ENCODE data around the gene TPK1. TPM values are rescaled to one million over a fixed set of nuclear protein-coding genes. Genes with fewer than 3 reads are reported as not detected.

TPK1 gene
- polyA plus RNA-seq, 2 donors: 0.63 to 1.8 TPM

DNA sequence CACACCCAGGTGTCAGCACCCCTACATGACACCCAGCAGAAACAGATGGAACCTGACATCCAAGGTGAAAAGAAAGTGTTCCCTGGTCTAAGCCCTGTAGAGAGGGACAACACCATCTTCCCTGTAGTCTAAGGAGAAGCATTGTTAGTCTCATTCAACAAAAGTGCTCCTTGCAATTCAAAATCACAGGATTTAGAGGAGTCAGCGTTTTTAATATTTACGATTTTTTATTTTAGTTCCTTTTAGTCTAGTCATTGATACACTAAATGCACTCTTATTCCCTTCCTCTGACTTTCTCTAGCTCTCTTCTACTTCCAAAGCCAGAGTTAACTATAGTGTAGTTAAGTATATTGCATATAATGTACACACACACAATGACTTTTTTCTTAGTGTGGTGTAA, 163.0 kb downstream of the TPK1 start:
- Histone ChIP-seq H3K36me3 (ENCODE audit: control insufficient read depth in 2 of 2, insufficient read depth in 2 of 2, low read length in 1 of 2) (no peaks in the 10 kb centered on the region), H3K27ac (ENCODE audit: low read depth in 2 of 2, low read length in 1 of 2) (no peak overlapping the region), H3K4me1 (ENCODE audit: control insufficient read depth in 2 of 2, insufficient read depth in 2 of 2, low read length in 1 of 2) (no peaks in the 10 kb centered on the region), H3K4me3 (ENCODE audit: low read depth in 1 of 2, low read length in 2 of 2) (no peak overlapping the region), H3K27me3 (ENCODE audit: control insufficient read depth in 1 of 2, insufficient read depth in 2 of 2, low read length in 2 of 2) (no peaks in the 10 kb centered on the region), H3K9me3 (ENCODE audit: control insufficient read depth in 2 of 2, insufficient read depth in 1 of 2, low read depth in 1 of 2, low read length in 1 of 2) (no peaks in the 10 kb centered on the region)
- WGBS, 2 donors: 85 to 87% methylated on average over 2 of the region's 2 CpGs

DNA sequence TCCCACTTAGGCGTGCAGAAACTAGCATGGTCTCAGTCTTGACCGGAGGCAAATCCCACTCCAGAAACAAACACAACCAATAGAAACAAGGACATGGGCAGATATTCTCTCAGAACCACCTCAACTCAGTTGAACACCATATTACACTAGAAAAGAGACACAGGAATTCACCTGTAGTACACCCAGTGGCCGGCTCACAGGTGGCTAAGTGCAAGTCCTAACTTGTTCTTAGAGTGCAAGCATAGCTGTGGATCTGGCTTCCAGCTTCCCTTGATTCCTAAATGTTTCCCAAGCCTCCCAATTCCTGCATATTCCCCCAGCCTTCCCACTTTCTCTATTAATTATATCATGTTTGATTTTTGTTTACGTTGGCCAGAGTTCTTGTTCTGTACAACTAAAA, 164.4 kb downstream of the TPK1 start:
- Histone ChIP-seq H3K4me1 (ENCODE audit: control insufficient read depth in 2 of 2, insufficient read depth in 2 of 2, low read length in 1 of 2) (no peaks in the 10 kb centered on the region), H3K4me3 (ENCODE audit: low read depth in 1 of 2, low read length in 2 of 2) (no peak overlapping the region), H3K36me3 (ENCODE audit: control insufficient read depth in 2 of 2, insufficient read depth in 2 of 2, low read length in 1 of 2) (no peaks in the 10 kb centered on the region), H3K27me3 (ENCODE audit: control insufficient read depth in 1 of 2, insufficient read depth in 2 of 2, low read length in 2 of 2) (no peaks in the 10 kb centered on the region), H3K9me3 (ENCODE audit: control insufficient read depth in 2 of 2, insufficient read depth in 1 of 2, low read depth in 1 of 2, low read length in 1 of 2) (no peaks in the 10 kb centered on the region), H3K27ac (ENCODE audit: low read depth in 2 of 2, low read length in 1 of 2) (no peak overlapping the region)
- 69 to 72% methylated on average over 4 of the region's 4 CpGs for WGBS, 2 donors

DNA sequence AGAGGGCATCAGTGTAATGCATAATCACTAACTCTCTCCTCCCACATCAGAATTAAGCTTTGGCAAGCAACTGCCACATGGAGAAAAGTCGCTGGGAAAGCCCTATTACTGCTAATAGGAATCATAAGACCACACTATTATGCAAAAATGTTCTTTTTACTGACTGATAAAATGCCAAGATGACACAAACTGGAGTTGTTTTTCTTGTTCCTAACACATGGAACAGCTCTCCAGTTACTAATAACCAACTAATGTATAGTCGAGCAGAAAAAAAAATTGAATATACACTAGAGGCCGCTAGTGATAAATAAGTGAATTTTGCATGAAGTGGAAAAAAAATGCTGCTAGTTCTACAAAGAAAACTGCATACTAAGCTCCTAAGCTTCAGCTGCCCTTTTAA, 165.6 kb downstream of the TPK1 start:
- WGBS, 2 donors: 15 to 17% methylated on average over 3 of the region's 3 CpGs
- H3K27me3 ChIP-seq (ENCODE audit: control insufficient read depth in 1 of 2, insufficient read depth in 2 of 2, low read length in 2 of 2): no peaks in the 10 kb centered on the region
- H3K27ac ChIP-seq (ENCODE audit: low read depth in 2 of 2, low read length in 1 of 2): no peak overlapping the region
- H3K9me3 ChIP-seq (ENCODE audit: control insufficient read depth in 2 of 2, insufficient read depth in 1 of 2, low read depth in 1 of 2, low read length in 1 of 2): no peaks in the 10 kb centered on the region
- no peak overlapping the region for H3K4me3 ChIP-seq (ENCODE audit: low read depth in 1 of 2, low read length in 2 of 2)
- no peaks in the 10 kb centered on the region for H3K36me3 ChIP-seq (ENCODE audit: control insufficient read depth in 2 of 2, insufficient read depth in 2 of 2, low read length in 1 of 2)
- no peaks in the 10 kb centered on the region for H3K4me1 ChIP-seq (ENCODE audit: control insufficient read depth in 2 of 2, insufficient read depth in 2 of 2, low read length in 1 of 2)

GRCh38 chr7:144668503-144668902, 167.3 kb downstream of the TPK1 start:
- H3K27me3 ChIP-seq (ENCODE audit: control insufficient read depth in 1 of 2, insufficient read depth in 2 of 2, low read length in 2 of 2): no peaks in the 10 kb centered on the region
- H3K4me1 ChIP-seq (ENCODE audit: control insufficient read depth in 2 of 2, insufficient read depth in 2 of 2, low read length in 1 of 2): no peaks in the 10 kb centered on the region
- WGBS, 2 donors: 70 to 78% methylated on average over 1 of the region's 1 CpG

GRCh38 chr7:144665689-144666381, 170.0 kb downstream of the TPK1 start:
- Histone ChIP-seq H3K27ac (ENCODE audit: low read depth in 2 of 2, low read length in 1 of 2) (no peak overlapping the region), H3K4me3 (ENCODE audit: low read depth in 1 of 2, low read length in 2 of 2) (no peak overlapping the region), H3K9me3 (ENCODE audit: control insufficient read depth in 2 of 2, insufficient read depth in 1 of 2, low read depth in 1 of 2, low read length in 1 of 2) (no peaks in the 10 kb centered on the region), H3K4me1 (ENCODE audit: control insufficient read depth in 2 of 2, insufficient read depth in 2 of 2, low read length in 1 of 2) (no peaks in the 10 kb centered on the region), H3K36me3 (ENCODE audit: control insufficient read depth in 2 of 2, insufficient read depth in 2 of 2, low read length in 1 of 2) (no peaks in the 10 kb centered on the region), H3K27me3 (ENCODE audit: control insufficient read depth in 1 of 2, insufficient read depth in 2 of 2, low read length in 2 of 2) (no peaks in the 10 kb centered on the region)
- 36 to 58% methylated on average over 2 of the region's 2 CpGs for WGBS, 2 donors

More at GRCh38 chr7:144668503-144668902, 167.3 kb downstream of the TPK1 start:
- H3K27ac ChIP-seq (ENCODE audit: low read depth in 2 of 2, low read length in 1 of 2): no peak overlapping the region
- H3K36me3 ChIP-seq (ENCODE audit: control insufficient read depth in 2 of 2, insufficient read depth in 2 of 2, low read length in 1 of 2): no peaks in the 10 kb centered on the region
- H3K9me3 ChIP-seq (ENCODE audit: control insufficient read depth in 2 of 2, insufficient read depth in 1 of 2, low read depth in 1 of 2, low read length in 1 of 2): no peaks in the 10 kb centered on the region
- H3K4me3 ChIP-seq (ENCODE audit: low read depth in 1 of 2, low read length in 2 of 2): no peak overlapping the region

DNA sequence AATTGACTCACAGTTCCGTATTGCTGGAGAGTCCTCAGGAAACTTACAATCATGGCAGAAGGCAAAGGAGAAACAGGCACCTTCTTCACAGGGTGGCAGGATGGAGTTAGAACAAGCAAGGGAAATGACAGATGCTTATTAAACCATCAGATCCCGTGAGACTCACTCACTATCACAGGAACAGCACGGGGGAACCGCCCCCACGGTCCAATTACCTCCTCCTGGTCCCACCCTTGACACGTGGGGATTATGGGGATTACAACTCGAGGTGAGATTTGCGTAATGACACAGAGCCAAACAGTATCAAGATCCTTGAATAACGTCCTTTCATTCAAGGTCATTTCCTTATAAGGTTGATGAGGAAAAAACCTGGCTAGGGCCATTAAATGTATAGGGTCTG, 176.6 kb downstream of the TPK1 start:
- Histone ChIP-seq H3K36me3 (ENCODE audit: control insufficient read depth in 2 of 2, insufficient read depth in 2 of 2, low read length in 1 of 2) (no peaks in the 10 kb centered on the region), H3K27me3 (ENCODE audit: control insufficient read depth in 1 of 2, insufficient read depth in 2 of 2, low read length in 2 of 2) (peaks cover 0 to 2% of the 10 kb centered on the region in 2 donors), H3K4me3 (ENCODE audit: low read depth in 1 of 2, low read length in 2 of 2) (no peak overlapping the region), H3K4me1 (ENCODE audit: control insufficient read depth in 2 of 2, insufficient read depth in 2 of 2, low read length in 1 of 2) (no peaks in the 10 kb centered on the region), H3K9me3 (ENCODE audit: control insufficient read depth in 2 of 2, insufficient read depth in 1 of 2, low read depth in 1 of 2, low read length in 1 of 2) (no peaks in the 10 kb centered on the region), H3K27ac (ENCODE audit: low read depth in 2 of 2, low read length in 1 of 2) (no peak overlapping the region)
- WGBS, 2 donors: 76 to 80% methylated on average over 9 of the region's 9 CpGs

- WGBS, 2 donors: 60 to 66% methylated on average over 6 of the region's 6 CpGs
- no peaks in the 10 kb centered on the region for H3K36me3 ChIP-seq (ENCODE audit: control insufficient read depth in 2 of 2, insufficient read depth in 2 of 2, low read length in 1 of 2)
- H3K27me3 ChIP-seq (ENCODE audit: control insufficient read depth in 1 of 2, insufficient read depth in 2 of 2, low read length in 2 of 2): peaks cover 0 to 2% of the 10 kb centered on the region in 2 donors
- H3K4me1 ChIP-seq (ENCODE audit: control insufficient read depth in 2 of 2, insufficient read depth in 2 of 2, low read length in 1 of 2): no peaks in the 10 kb centered on the region
- H3K4me3 ChIP-seq (ENCODE audit: low read depth in 1 of 2, low read length in 2 of 2): no peak overlapping the region
- H3K27ac ChIP-seq (ENCODE audit: low read depth in 2 of 2, low read length in 1 of 2): no peak overlapping the region
- H3K9me3 ChIP-seq (ENCODE audit: control insufficient read depth in 2 of 2, insufficient read depth in 1 of 2, low read depth in 1 of 2, low read length in 1 of 2): no peaks in the 10 kb centered on the region
Measured at GRCh38 chr7:144656965-144657517, 178.8 kb downstream of the TPK1 start.

DNA sequence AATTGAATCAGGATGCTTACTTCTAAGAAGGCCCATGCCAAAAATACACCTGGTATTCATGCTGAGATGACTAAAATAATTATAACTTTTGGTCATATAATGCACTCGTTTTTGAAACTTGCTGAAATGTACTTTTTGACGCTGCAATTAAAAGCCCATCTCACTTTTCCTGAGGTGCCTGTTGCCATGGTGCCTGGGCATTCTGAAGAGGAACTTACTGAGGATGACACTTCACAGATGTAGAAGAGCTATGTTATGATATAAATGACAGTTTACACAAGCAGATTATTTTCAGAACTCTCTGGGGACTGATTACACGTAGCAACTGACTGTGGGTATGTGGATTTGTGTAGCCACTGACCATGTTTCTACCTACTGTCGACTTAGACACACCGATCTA, 182.4 kb downstream of the TPK1 start:
- Histone ChIP-seq H3K4me1 (ENCODE audit: control insufficient read depth in 2 of 2, insufficient read depth in 2 of 2, low read length in 1 of 2) (no peaks in the 10 kb centered on the region), H3K9me3 (ENCODE audit: control insufficient read depth in 2 of 2, insufficient read depth in 1 of 2, low read depth in 1 of 2, low read length in 1 of 2) (no peaks in the 10 kb centered on the region), H3K4me3 (ENCODE audit: low read depth in 1 of 2, low read length in 2 of 2) (no peak overlapping the region), H3K36me3 (ENCODE audit: control insufficient read depth in 2 of 2, insufficient read depth in 2 of 2, low read length in 1 of 2) (no peaks in the 10 kb centered on the region), H3K27me3 (ENCODE audit: control insufficient read depth in 1 of 2, insufficient read depth in 2 of 2, low read length in 2 of 2) (no peaks in the 10 kb centered on the region), H3K27ac (ENCODE audit: low read depth in 2 of 2, low read length in 1 of 2) (no peak overlapping the region)
- WGBS, 2 donors: 57 to 65% methylated on average over 5 of the region's 5 CpGs

DNA sequence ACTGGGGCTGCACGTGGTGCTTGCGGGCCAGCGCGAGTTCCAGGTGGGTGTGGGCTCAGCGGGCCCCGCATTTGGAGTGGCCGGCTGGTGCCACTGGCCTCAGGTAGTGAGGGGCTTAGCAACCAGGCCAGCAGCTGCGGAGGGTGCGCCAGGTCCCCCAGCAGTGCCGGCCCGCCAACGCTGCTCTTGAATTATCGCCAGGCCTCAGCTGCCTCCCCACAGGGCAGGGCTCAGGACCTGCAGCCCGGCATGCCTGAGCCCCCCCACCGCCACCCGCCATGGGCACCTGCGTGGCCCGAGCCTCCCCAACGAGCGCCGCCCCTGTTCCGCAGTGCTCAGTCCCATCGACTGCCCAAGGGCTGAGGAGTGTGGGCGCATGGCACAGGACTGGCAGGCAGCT, 185.4 kb downstream of the TPK1 start:
- no peaks in the 10 kb centered on the region for H3K36me3 ChIP-seq (ENCODE audit: control insufficient read depth in 2 of 2, insufficient read depth in 2 of 2, low read length in 1 of 2)

GRCh38 chr7:144649120-144649519, 186.7 kb downstream of the TPK1 start:
- no peaks in the 10 kb centered on the region for H3K4me1 ChIP-seq (ENCODE audit: control insufficient read depth in 2 of 2, insufficient read depth in 2 of 2, low read length in 1 of 2)
- 69 to 73% methylated on average over 2 of the region's 2 CpGs for WGBS, 2 donors
- H3K9me3 ChIP-seq (ENCODE audit: control insufficient read depth in 2 of 2, insufficient read depth in 1 of 2, low read depth in 1 of 2, low read length in 1 of 2): no peaks in the 10 kb centered on the region
- no peaks in the 10 kb centered on the region for H3K27me3 ChIP-seq (ENCODE audit: control insufficient read depth in 1 of 2, insufficient read depth in 2 of 2, low read length in 2 of 2)
- H3K4me3 ChIP-seq (ENCODE audit: low read depth in 1 of 2, low read length in 2 of 2): no peak overlapping the region
- H3K27ac ChIP-seq (ENCODE audit: low read depth in 2 of 2, low read length in 1 of 2): no peak overlapping the region
- H3K36me3 ChIP-seq (ENCODE audit: control insufficient read depth in 2 of 2, insufficient read depth in 2 of 2, low read length in 1 of 2): no peaks in the 10 kb centered on the region

More for the DNA sequence above, 185.4 kb downstream of the TPK1 start:
- H3K9me3 ChIP-seq (ENCODE audit: control insufficient read depth in 2 of 2, insufficient read depth in 1 of 2, low read depth in 1 of 2, low read length in 1 of 2): no peaks in the 10 kb centered on the region
- no peaks in the 10 kb centered on the region for H3K27me3 ChIP-seq (ENCODE audit: control insufficient read depth in 1 of 2, insufficient read depth in 2 of 2, low read length in 2 of 2)
- no peak overlapping the region for H3K4me3 ChIP-seq (ENCODE audit: low read depth in 1 of 2, low read length in 2 of 2)
- 97% methylated on average over 17 to 24 of the region's 24 CpGs for WGBS, 2 donors
- no peaks in the 10 kb centered on the region for H3K4me1 ChIP-seq (ENCODE audit: control insufficient read depth in 2 of 2, insufficient read depth in 2 of 2, low read length in 1 of 2)
- H3K27ac ChIP-seq (ENCODE audit: low read depth in 2 of 2, low read length in 1 of 2): no peak overlapping the region
